ENCODE results near the gene BDNF.
"Not testable (repeated sequence)": the region's sequence is repeated elsewhere in the genome, so short reads cannot be mapped to it uniquely, and the experiment has no call there.

BDNF gene

GRCh38 chr11:27648840-27649239 lies 51.4 kb downstream of the BDNF start:
- DNase-seq (no peak), ATAC-seq (replicated peaks) (no peak)
- H3K9me3 Mint-ChIP-seq, result no peaks in the 10 kb centered on the region
- no peak overlapping the region for H3K4me3 Mint-ChIP-seq
- no peaks in the 10 kb centered on the region for H3K27me3 Mint-ChIP-seq
- H3K36me3 Mint-ChIP-seq (ENCODE audit: insufficient read depth), result no peaks in the 10 kb centered on the region
- no peak overlapping the region for H3K27ac Mint-ChIP-seq
- H3K4me1 Mint-ChIP-seq (ENCODE audit: low read depth in 2 of 2), result no peaks in the 10 kb centered on the region

- Mint-ChIP-seq H3K4me3 (no peak overlapping the region), H3K36me3 (ENCODE audit: insufficient read depth) (no peaks in the 10 kb centered on the region), H3K4me1 (ENCODE audit: low read depth in 2 of 2) (no peaks in the 10 kb centered on the region), H3K27me3 (no peaks in the 10 kb centered on the region), H3K9me3 (no peaks in the 10 kb centered on the region), H3K27ac (no peak overlapping the region)
- DNase-seq (no peak), ATAC-seq (replicated peaks) (no peak)
Observed at GRCh38 chr11:27646051-27646818, 54.0 kb downstream of the BDNF start.

GRCh38 chr11:27642954-27643353 lies 57.3 kb downstream of the BDNF start:
- Mint-ChIP-seq H3K4me3 (no peak overlapping the region), H3K27me3 (no peaks in the 10 kb centered on the region), H3K36me3 (ENCODE audit: insufficient read depth) (no peaks in the 10 kb centered on the region), H3K27ac (no peak overlapping the region), H3K9me3 (peaks cover 0 to 5% of the 10 kb centered on the region in 2 donors), H3K4me1 (ENCODE audit: low read depth in 2 of 2) (no peaks in the 10 kb centered on the region)
- DNase-seq, result no peak
- no peak for ATAC-seq (replicated peaks)

- DNase-seq (no peak), ATAC-seq (replicated peaks) (no peak)
- peaks cover 4 to 16% of the 10 kb centered on the region in 2 donors for H3K9me3 Mint-ChIP-seq
- no peak overlapping the region for H3K4me3 Mint-ChIP-seq
- no peaks in the 10 kb centered on the region for H3K36me3 Mint-ChIP-seq (ENCODE audit: insufficient read depth)
- no peak overlapping the region for H3K27ac Mint-ChIP-seq
- H3K27me3 Mint-ChIP-seq, result no peaks in the 10 kb centered on the region
- no peaks in the 10 kb centered on the region for H3K4me1 Mint-ChIP-seq (ENCODE audit: low read depth in 2 of 2)
Observed at GRCh38 chr11:27640954-27641353, 59.3 kb downstream of the BDNF start.

GRCh38 chr11:27635567-27636037 lies 64.7 kb downstream of the BDNF start:
- Mint-ChIP-seq H3K4me3 (no peak overlapping the region), H3K9me3 (peaks cover 7 to 27% of the 10 kb centered on the region in 2 donors), H3K27ac (no peak overlapping the region), H3K36me3 (ENCODE audit: insufficient read depth) (no peaks in the 10 kb centered on the region), H3K27me3 (no peaks in the 10 kb centered on the region), H3K4me1 (ENCODE audit: low read depth in 2 of 2) (no peaks in the 10 kb centered on the region)
- no peak for ATAC-seq (replicated peaks)
- no peak for DNase-seq

- H3K27me3 Mint-ChIP-seq; H3K27ac Mint-ChIP-seq; H3K36me3 Mint-ChIP-seq (ENCODE audit: insufficient read depth); H3K4me3 Mint-ChIP-seq; DNase-seq; H3K4me1 Mint-ChIP-seq (ENCODE audit: low read depth in 2 of 2); ATAC-seq (replicated peaks): not testable (repeated sequence)
- peaks cover 7 to 27% of the 10 kb centered on the region in 2 donors for H3K9me3 Mint-ChIP-seq
Observed at GRCh38 chr11:27634776-27635175, 65.5 kb downstream of the BDNF start.

- ATAC-seq (replicated peaks); H3K27ac Mint-ChIP-seq; H3K4me1 Mint-ChIP-seq (ENCODE audit: low read depth in 2 of 2); H3K4me3 Mint-ChIP-seq; DNase-seq; H3K27me3 Mint-ChIP-seq; H3K36me3 Mint-ChIP-seq (ENCODE audit: insufficient read depth): not testable (repeated sequence)
- peaks cover 7 to 27% of the 10 kb centered on the region in 2 donors for H3K9me3 Mint-ChIP-seq
Observed at GRCh38 chr11:27634282-27634681, 66.0 kb downstream of the BDNF start.

GRCh38 chr11:27629023-27629422 lies 71.2 kb downstream of the BDNF start:
- H3K4me1 Mint-ChIP-seq (ENCODE audit: low read depth in 2 of 2); H3K27ac Mint-ChIP-seq; H3K27me3 Mint-ChIP-seq; ATAC-seq (replicated peaks); DNase-seq; H3K4me3 Mint-ChIP-seq; H3K36me3 Mint-ChIP-seq (ENCODE audit: insufficient read depth): not testable (repeated sequence)
- peaks cover 3 to 12% of the 10 kb centered on the region in 2 donors for H3K9me3 Mint-ChIP-seq

GRCh38 chr11:27627979-27628378 lies 72.3 kb downstream of the BDNF start:
- H3K27ac Mint-ChIP-seq, result no peak overlapping the region
- no peaks in the 10 kb centered on the region for H3K4me1 Mint-ChIP-seq (ENCODE audit: low read depth in 2 of 2)
- H3K27me3 Mint-ChIP-seq, result no peaks in the 10 kb centered on the region
- peaks cover 3 to 5% of the 10 kb centered on the region in 2 donors for H3K9me3 Mint-ChIP-seq
- H3K36me3 Mint-ChIP-seq (ENCODE audit: insufficient read depth), result no peaks in the 10 kb centered on the region
- ATAC-seq (replicated peaks) (no peak), DNase-seq (no peak)
- no peak overlapping the region for H3K4me3 Mint-ChIP-seq

- no peaks in the 10 kb centered on the region for H3K4me1 Mint-ChIP-seq (ENCODE audit: low read depth in 2 of 2)
- no peak for DNase-seq
Observed at GRCh38 chr11:27626938-27627586, 73.2 kb downstream of the BDNF start.

GRCh38 chr11:27626269-27626937 lies 73.9 kb downstream of the BDNF start:
- Mint-ChIP-seq H3K4me1 (ENCODE audit: low read depth in 2 of 2) (no peaks in the 10 kb centered on the region), H3K27ac (no peak overlapping the region), H3K27me3 (no peaks in the 10 kb centered on the region), H3K36me3 (ENCODE audit: insufficient read depth) (no peaks in the 10 kb centered on the region), H3K9me3 (peaks cover 0 to 3% of the 10 kb centered on the region in 2 donors), H3K4me3 (no peak overlapping the region)
- no peak for DNase-seq
- no peak for ATAC-seq (replicated peaks)

More at GRCh38 chr11:27626938-27627586, 73.2 kb downstream of the BDNF start:
- H3K27ac Mint-ChIP-seq, result no peak overlapping the region
- no peak for ATAC-seq (replicated peaks)
- no peaks in the 10 kb centered on the region for H3K36me3 Mint-ChIP-seq (ENCODE audit: insufficient read depth)
- peaks cover 0 to 3% of the 10 kb centered on the region in 2 donors for H3K9me3 Mint-ChIP-seq
- H3K27me3 Mint-ChIP-seq, result no peaks in the 10 kb centered on the region
- H3K4me3 Mint-ChIP-seq, result no peak overlapping the region

GRCh38 chr11:27625347-27625912 lies 74.8 kb downstream of the BDNF start:
- Mint-ChIP-seq H3K36me3 (ENCODE audit: insufficient read depth) (no peaks in the 10 kb centered on the region), H3K27ac (no peak overlapping the region), H3K27me3 (no peaks in the 10 kb centered on the region), H3K4me1 (ENCODE audit: low read depth in 2 of 2) (no peaks in the 10 kb centered on the region), H3K9me3 (no peaks in the 10 kb centered on the region), H3K4me3 (no peak overlapping the region)
- DNase-seq (no peak), ATAC-seq (replicated peaks) (no peak)

GRCh38 chr11:27623945-27624523 lies 76.2 kb downstream of the BDNF start:
- no peak overlapping the region for H3K4me3 Mint-ChIP-seq
- H3K9me3 Mint-ChIP-seq, result no peaks in the 10 kb centered on the region
- no peaks in the 10 kb centered on the region for H3K4me1 Mint-ChIP-seq (ENCODE audit: low read depth in 2 of 2)
- no peak overlapping the region for H3K27ac Mint-ChIP-seq
- DNase-seq, result no peak
- ATAC-seq (replicated peaks), result no peak
- H3K36me3 Mint-ChIP-seq (ENCODE audit: insufficient read depth), result no peaks in the 10 kb centered on the region
- no peaks in the 10 kb centered on the region for H3K27me3 Mint-ChIP-seq
